GM21381 (cell line): ENCODE results near the gene TMEM8B.
"Not testable (repeated sequence)": the region's sequence is repeated elsewhere in the genome, so short reads cannot be mapped to it uniquely, and the experiment has no call there.

ENCODE experiments used
- ATAC-seq: cut with Tn5 transposase; IDR thresholded peaks from one replicate; pipeline ENCODE4 v1.9.1; 2021; ENCODE audit warnings: mild to moderate bottlenecking, moderate library complexity; ENCODE audit not compliant: unreplicated experiment

Gene TMEM8B

GRCh38 chr9:35862328-35862727, 33.3 kb downstream of the TMEM8B start:
- no peak for ATAC-seq

- ATAC-seq: no peak
These were observed 34.6 kb downstream of the TMEM8B start for GRCh38 chr9:35863583-35863982.

GRCh38 chr9:35864695-35865255, 35.7 kb downstream of the TMEM8B start:
- ATAC-seq: no peak

- ATAC-seq: no peak
These were observed 38.5 kb downstream of the TMEM8B start for GRCh38 chr9:35867538-35867937.

GRCh38 chr9:35868933-35869332, 39.9 kb downstream of the TMEM8B start:
- ATAC-seq: no peak

- no peak for ATAC-seq
These were observed 40.7 kb downstream of the TMEM8B start for GRCh38 chr9:35869621-35870216.

GRCh38 chr9:35870351-35870923, 41.4 kb downstream of the TMEM8B start, which contains the start of gene OR13J1:
Gene OR13J1, minus strand, starts transcription at chr9:35870401. Its CDS starts 0 bp downstream, at chr9:35870401.
- no peak for ATAC-seq

GRCh38 chr9:35871545-35871944, 42.5 kb downstream of the TMEM8B start:
- ATAC-seq: no peak

- no peak for ATAC-seq
These were observed 43.5 kb downstream of the TMEM8B start for GRCh38 chr9:35872505-35872904.

- ATAC-seq: no peak
These were observed 53.3 kb downstream of the TMEM8B start for GRCh38 chr9:35882263-35882848.

- no peak for ATAC-seq
These were observed 54.0 kb downstream of the TMEM8B start for GRCh38 chr9:35882996-35883395.

GRCh38 chr9:35884908-35885307, 55.9 kb downstream of the TMEM8B start:
- ATAC-seq: not testable (repeated sequence)

- no peak for ATAC-seq
These were observed 62.6 kb downstream of the TMEM8B start for GRCh38 chr9:35891646-35892045.

- ATAC-seq: no peak
These were observed 63.0 kb downstream of the TMEM8B start for GRCh38 chr9:35892051-35892450.

GRCh38 chr9:35896570-35896969, 67.5 kb downstream of the TMEM8B start:
- no peak for ATAC-seq

- ATAC-seq: not testable (repeated sequence)
These were observed 68.5 kb downstream of the TMEM8B start for GRCh38 chr9:35897376-35898099.

GRCh38 chr9:35898337-35898736, 69.3 kb downstream of the TMEM8B start:
- ATAC-seq: no peak

GRCh38 chr9:35899021-35899420, 70.0 kb downstream of the TMEM8B start:
- ATAC-seq: no peak

- no peak for ATAC-seq
These were observed 74.0 kb downstream of the TMEM8B start for GRCh38 chr9:35903049-35903448.

- ATAC-seq: no peak
These were observed 75.3 kb downstream of the TMEM8B start for GRCh38 chr9:35904338-35904737.

GRCh38 chr9:35905051-35905781, 76.2 kb downstream of the TMEM8B start:
- no peak for ATAC-seq
